Esophagus (tissue), 2 donors: ENCODE results near the gene CALHM2. TPM values are rescaled to one million over a fixed set of nuclear protein-coding genes. Genes with fewer than 3 reads are reported as not detected.

Experiments used
- H3K27ac ChIP-seq, 2 donors: one replicate each; pipeline ENCODE4 v1.5.1; 2013; ENCODE audit warnings: low read depth in 2 of 2, mild to moderate bottlenecking in 2 of 2, inconsistent platforms in 1 of 2, low read length in 1 of 2, moderate library complexity in 1 of 2
- H3K27me3 ChIP-seq, 2 donors: one replicate each; pipeline ENCODE4 v1.6.1; 2013; ENCODE audit warnings: low read length in 2 of 2, control low read depth in 1 of 2, mild to moderate bottlenecking in 1 of 2; ENCODE audit not compliant: insufficient read depth in 2 of 2, control insufficient read depth in 1 of 2
- H3K36me3 ChIP-seq, 2 donors: one replicate each; pipeline ENCODE4 v1.6.1; 2013; ENCODE audit warnings: low read length in 1 of 2; ENCODE audit not compliant: control insufficient read depth in 2 of 2, insufficient read depth in 2 of 2
- H3K4me1 ChIP-seq, 2 donors: one replicate each; pipeline ENCODE4 v1.6.1; 2013; ENCODE audit warnings: low read length in 1 of 2; ENCODE audit not compliant: control insufficient read depth in 2 of 2, insufficient read depth in 2 of 2
- H3K4me3 ChIP-seq, 2 donors: one replicate each; pipeline ENCODE4 v1.5.1; 2013; ENCODE audit warnings: low read length in 2 of 2, mild to moderate bottlenecking in 2 of 2, low read depth in 1 of 2, moderate library complexity in 1 of 2
- H3K9me3 ChIP-seq, 2 donors: one replicate each; pipeline ENCODE4 v1.6.1; 2013; ENCODE audit warnings: mild to moderate bottlenecking in 2 of 2, low read depth in 1 of 2, low read length in 1 of 2, moderate library complexity in 1 of 2; ENCODE audit not compliant: control insufficient read depth in 2 of 2, insufficient read depth in 1 of 2
- WGBS, 2 donors: extraction: QIAGEN DNeasy Blood & Tissue Kit; methylation state at CpG; one replicate each; pipeline ENCODE4 v1.1.7; 2013; 5-methylcytosine and 5-hydroxymethylcytosine counted together
- polyA plus RNA-seq, 2 donors: library from polyadenylated mRNA; stranded (reverse); fragments of 200-250 nt; gene quantifications; one replicate each; pipeline ENCODE4 v1.2.3, GENCODE V29; 2013
- donor health status: healthy with polysubstance abuse.
- donor health status: Bipolar disorder and iron deficiency.

The CALHM2 gene
- polyA plus RNA-seq, 2 donors = 5.3 to 9.7 TPM

GRCh38 chr10:103454026-103454425, 1.9 kb upstream of the CALHM2 start:
- 86 to 88% methylated on average over 4 of the region's 4 CpGs for WGBS, 2 donors
- H3K36me3 ChIP-seq = peaks cover 3 to 11% of the 10 kb centered on the region in 2 donors
- no peak overlapping the region for H3K27ac ChIP-seq
- H3K4me1 ChIP-seq = peaks cover 7 to 27% of the 10 kb centered on the region in 2 donors
- no peaks in the 10 kb centered on the region for H3K9me3 ChIP-seq
- H3K4me3 ChIP-seq = no peak overlapping the region
- H3K27me3 ChIP-seq = no peaks in the 10 kb centered on the region

GRCh38 chr10:103452506-103453230, 498 bp upstream of the CALHM2 start:
- 30 to 32% methylated on average over 27 of the region's 27 CpGs for WGBS, 2 donors
- Histone ChIP-seq H3K27me3 (no peaks in the 10 kb centered on the region), H3K4me3 (peak overlapping the region; percentile 43 to 67), H3K4me1 (peaks cover 8 to 27% of the 10 kb centered on the region in 2 donors), H3K27ac (peak overlapping the region; percentile 84 to 93), H3K36me3 (peaks cover 4 to 17% of the 10 kb centered on the region in 2 donors), H3K9me3 (no peaks in the 10 kb centered on the region)

GRCh38 chr10:103451091-103451813, 918 bp downstream of the CALHM2 start:
- Histone ChIP-seq H3K4me1 (peaks cover 8 to 26% of the 10 kb centered on the region in 2 donors), H3K36me3 (peaks cover 4 to 25% of the 10 kb centered on the region in 2 donors), H3K27ac (peak overlapping the region; percentile 84 to 93), H3K9me3 (no peaks in the 10 kb centered on the region), H3K27me3 (no peaks in the 10 kb centered on the region), H3K4me3 (peak overlapping the region; percentile 43 to 67)
- WGBS, 2 donors = 12 to 20% methylated on average over 14 of the region's 14 CpGs

GRCh38 chr10:103450201-103450695, 1.9 kb downstream of the CALHM2 start:
- Histone ChIP-seq H3K36me3 (peaks cover 10 to 26% of the 10 kb centered on the region in 2 donors), H3K9me3 (no peaks in the 10 kb centered on the region), H3K27me3 (no peaks in the 10 kb centered on the region), H3K4me3 (peak overlapping the region; percentile 14 to 43), H3K4me1 (peaks cover 8 to 25% of the 10 kb centered on the region in 2 donors), H3K27ac (peak overlapping the region; percentile 0 to 93)
- WGBS, 2 donors = 85 to 86% methylated on average over 12 of the region's 12 CpGs

- WGBS, 2 donors = 79 to 83% methylated on average over 34 of the region's 34 CpGs
- no peaks in the 10 kb centered on the region for H3K9me3 ChIP-seq
- H3K27ac ChIP-seq = peak overlapping the region; percentile 46 to 47
- H3K4me3 ChIP-seq = no peak overlapping the region
- H3K27me3 ChIP-seq = no peaks in the 10 kb centered on the region
- peaks cover 8 to 25% of the 10 kb centered on the region in 2 donors for H3K4me1 ChIP-seq
- H3K36me3 ChIP-seq = peaks cover 10 to 34% of the 10 kb centered on the region in 2 donors
These were observed 2.7 kb downstream of the CALHM2 start for GRCh38 chr10:103449208-103450144.

GRCh38 chr10:103448746-103449145, 3.4 kb downstream of the CALHM2 start:
- H3K4me1 ChIP-seq = peaks cover 8 to 25% of the 10 kb centered on the region in 2 donors
- no peaks in the 10 kb centered on the region for H3K27me3 ChIP-seq
- H3K36me3 ChIP-seq = peaks cover 10 to 42% of the 10 kb centered on the region in 2 donors
- no peak overlapping the region for H3K4me3 ChIP-seq
- WGBS, 2 donors = 38 to 63% methylated on average over 1 of the region's 1 CpG
- no peaks in the 10 kb centered on the region for H3K9me3 ChIP-seq
- no peak overlapping the region for H3K27ac ChIP-seq

GRCh38 chr10:103447187-103447586, 5.0 kb downstream of the CALHM2 start:
- no peak overlapping the region for H3K4me3 ChIP-seq
- no peaks in the 10 kb centered on the region for H3K27me3 ChIP-seq
- peak overlapping the region in 1 of 2 donors; percentile 2 for H3K27ac ChIP-seq
- peaks cover 12 to 55% of the 10 kb centered on the region in 2 donors for H3K36me3 ChIP-seq
- WGBS, 2 donors = 95 to 96% methylated on average over 23 of the region's 23 CpGs
- peaks cover 8 to 23% of the 10 kb centered on the region in 2 donors for H3K4me1 ChIP-seq
- H3K9me3 ChIP-seq = no peaks in the 10 kb centered on the region

- peaks cover 8 to 15% of the 10 kb centered on the region in 2 donors for H3K4me1 ChIP-seq
- H3K36me3 ChIP-seq = peaks cover 12 to 56% of the 10 kb centered on the region in 2 donors
- WGBS, 2 donors = 57 to 65% methylated on average over 12 of the region's 12 CpGs
- no peaks in the 10 kb centered on the region for H3K9me3 ChIP-seq
- H3K4me3 ChIP-seq = no peak overlapping the region
- H3K27me3 ChIP-seq = no peaks in the 10 kb centered on the region
- H3K27ac ChIP-seq = peak overlapping the region; percentile 68 to 77
These were observed 6.2 kb downstream of the CALHM2 start for GRCh38 chr10:103445767-103446567.
